Heart right ventricle (tissue), 16 donors: Measurements from ENCODE around the gene TXLNB. TPM values are rescaled to one million over a fixed set of nuclear protein-coding genes. Genes with fewer than 3 reads are reported as not detected.
A peak's percentile ranks its signal among the peaks of the same experiment; 100 is the strongest.

Experiments used
- ATAC-seq, 8 donors: fragments of 200-7000 bp; cut with Tn5 transposase; one replicate each; pipeline ENCODE4 v1.9.1; 2020; ENCODE audit warnings: mild to moderate bottlenecking in 8 of 8, moderate library complexity in 8 of 8, moderate number of reproducible peaks in 1 of 8
- DNase-seq, 2 donors: peaks; one replicate each; pipeline ENCODE4 v3.0.0-alpha.2; 2020
- H3K27ac ChIP-seq, 10 donors: fragments of 200-600 bp; sonication (generic) in 2 of 10; one replicate each; pipeline versions ENCODE4 v1.5.0 to v1.8.0; 2020 to 2022; ENCODE audit warnings: mild to moderate bottlenecking in 3 of 10
- H3K27me3 ChIP-seq, 7 donors: fragments of 200-600 bp; one replicate each; pipeline ENCODE4 v1.8.0; 2021 to 2022; ENCODE audit warnings: mild to moderate bottlenecking in 2 of 7
- H3K36me3 ChIP-seq, 9 donors: fragments of 200-600 bp; sonication (generic) in 1 of 9; one replicate each; pipeline versions ENCODE4 v1.5.0 to v1.8.0; 2020 to 2022; ENCODE audit warnings: mild to moderate bottlenecking in 2 of 9
- H3K4me1 ChIP-seq, 9 donors: fragments of 200-600 bp; sonication (generic) in 1 of 9; one replicate each; pipeline versions ENCODE4 v1.5.0 to v1.8.0; 2020 to 2022; ENCODE audit warnings: mild to moderate bottlenecking in 4 of 9
- H3K4me3 ChIP-seq, 10 donors: fragments of 200-600 bp; sonication (generic) in 2 of 10; one replicate each; pipeline versions ENCODE4 v1.5.0 to v1.8.0; 2020 to 2022; ENCODE audit warnings: mild to moderate bottlenecking in 7 of 10, moderate library complexity in 2 of 10
- H3K9me3 ChIP-seq, 11 donors: fragments of 200-600 bp in 10 of 11; sonication (generic) in 2 of 11; one replicate each; pipeline versions ENCODE4 v1.5.0 to v1.8.0; 2013 to 2022; ENCODE audit warnings: mild to moderate bottlenecking in 2 of 11, control low read depth in 1 of 11, moderate library complexity in 1 of 11
- CTCF ChIP-seq, 9 donors: fragments of 200-600 bp; sonication (generic) in 2 of 9; IDR thresholded peaks; one replicate each; pipeline versions ENCODE4 v1.5.0 to v1.8.0; 2021 to 2022; ENCODE audit warnings: antibody characterized with exemption in 9 of 9, mild to moderate bottlenecking in 5 of 9, moderate library complexity in 1 of 9
- WGBS, 2 donors: extraction: QIAGEN DNeasy Blood & Tissue Kit; methylation state at CpG; one replicate each; pipeline ENCODE4 v1.1.7; 2013; ENCODE audit warnings: inconsistent platforms in 1 of 2; 5-methylcytosine and 5-hydroxymethylcytosine counted together
- intact Hi-C, 10 donors: fragments of 100-400 bp; cut with DNase I; formaldehyde crosslinking; loops; one replicate each; pipeline versions ENCODE4 v1.11.1 to v1.14.2; 2022
- long read RNA-seq, 3 donors: library from polyadenylated mRNA; unstranded; transcript quantifications; one replicate each; pipeline ENCODE4 v2.0.0, GENCODE V29; 2020 to 2021
- polyA plus RNA-seq, 2 donors: library from polyadenylated mRNA; stranded (reverse); fragments of 200-250 nt; gene quantifications; one replicate each; pipeline ENCODE4 v1.2.3, GENCODE V29; 2013
- total RNA-seq, 10 donors: library from RNA; stranded (reverse); fragmentation: NEBNext Ultra II Directional in 3 of 10; extraction: Animal tissue kit (Norgen Biotek cat#: 25700) in 3 of 10; gene quantifications; one replicate each; pipeline versions ENCODE4 v1.2.1 to v1.2.4, GENCODE V29; 2021 to 2023
- donor health status: Arrhythmogenic right ventricular cardiomyopathy.
- donor health status: ischemic (EF 13 %, LVEDD 7.1; RV severe dilation, severe dysfunction).
- donor health status: healthy with polysubstance abuse.
- donor health status: DM: no; HTN: yes; CAD: no.
- donor health status: DM: no; HTN: no; CAD: no.
- donor health status: ischemic (EF 25% LVEDD 6.9; RV normal size, moderate dysfunction).
- donor health status: ischemic (EF 25% LVEDD 5.7; RV mildly dilated, moderate dysfunction).
- donor health status: healthy.
- donor health status: DM: yes; HTN: yes; CAD: no.
- donor health status: Ischemic cardiomyopathy.
- donor health status: ischemic (EF 35%, LVEDD 5.7; RV mildly dilated, moderate dysfunction).
- donor health status: nonischemic (EF 11% LVEDD 7.7; RV severe dilation, severe dysfunction).
- donor health status: DM: yes; HTN: yes; CAD: no.
- donor health status: PGD.
- donor health status: ischemic (EF 29% LVEDD 5.4; RV normal size, mild dysfunction).
- donor health status: nonischemic (EF 23%, LVEDD 6.1; RV moderate dilation, normal function).

The TXLNB gene
- total RNA-seq (100 to 1,000 TPM in 9 of 10 donors, 10 to 100 TPM in 1; 93.3 to 156 (median 140) TPM), polyA plus RNA-seq (10 to 100 TPM in 1 of 2 donors, 1 to 10 TPM in 1; 6.2 to 35.0 TPM)
- long read RNA-seq, donor 1, full-length matches to known transcripts = 20 of 105 reads
- long read RNA-seq, donor 1, partial matches to known transcripts = 78 of 105 reads
- long read RNA-seq, donor 1, other reads (novel, unspliced or antisense) = 7 of 105 reads
- long read RNA-seq, donor 2, full-length matches to known transcripts = 48 of 185 reads
- long read RNA-seq, donor 2, partial matches to known transcripts = 134 of 185 reads
- long read RNA-seq, donor 2, other reads (novel, unspliced or antisense) = 3 of 185 reads
- long read RNA-seq, donor 3, full-length matches to known transcripts = 32 of 318 reads
- long read RNA-seq, donor 3, partial matches to known transcripts = 280 of 318 reads
- long read RNA-seq, donor 3, other reads (novel, unspliced or antisense) = 6 of 318 reads

- peak; percentile 72 to 88 (median 84) for ATAC-seq
- peaks cover 0 to 3% (median 0%) of the 10 kb centered on the region in 11 donors for H3K9me3 ChIP-seq
Observed at GRCh38 chr6:139291813-139292619, at the start of gene TXLNB. Gene TXLNB (minus strand): TSS chr6:139291998. CDS start chr6:139288899, 3,099 bp downstream.

GRCh38 chr6:139341060-139341459 lies 49.3 kb upstream of the TXLNB start:
- intact Hi-C loops = no loop called here
- no peaks in the 10 kb centered on the region for H3K27me3 ChIP-seq
- ATAC-seq = no peak
- no peak for TF ChIP-seq CTCF (IDR thresholded peaks at IDR 0.05)
- DNase-seq = no peak
- H3K36me3 ChIP-seq = no peaks in the 10 kb centered on the region
- 86 to 96% methylated on average over 2 of the region's 2 CpGs for WGBS, 2 donors
- no peak overlapping the region for H3K4me3 ChIP-seq
- peaks cover 0 to 7% (median 0%) of the 10 kb centered on the region in 11 donors for H3K9me3 ChIP-seq
- peaks cover 0 to 49% (median 8%) of the 10 kb centered on the region in 9 donors for H3K4me1 ChIP-seq
- no peak overlapping the region for H3K27ac ChIP-seq

More at GRCh38 chr6:139291813-139292619, at the start of gene TXLNB:
- intact Hi-C loops = loop anchor here in 3 of 10 donors (5.0 to 10.0 kb wide), 3 partner anchors 35 to 63 kb away; no protein-coding TSS in a partner anchor
- Histone ChIP-seq H3K36me3 (no peaks in the 10 kb centered on the region), H3K27me3 (no peaks in the 10 kb centered on the region), H3K27ac (peak within 1 kb of the TSS; percentile 81 to 94 (median 90)), H3K4me1 (peaks cover 4 to 68% (median 39%) of the 10 kb centered on the region in 9 donors), H3K4me3 (peak within 1 kb of the TSS in 9 of 10 donors; percentile 21 to 57 (median 44))
- TF ChIP-seq CTCF (IDR thresholded peaks at IDR 0.05) = peak in 1 of 9 donors; percentile 8
- 3 to 9% methylated on average over 13 of the region's 13 CpGs for WGBS, 2 donors
- peak; percentile 82 to 83 for DNase-seq

- Histone ChIP-seq H3K36me3 (no peaks in the 10 kb centered on the region), H3K9me3 (peaks cover 0 to 7% (median 0%) of the 10 kb centered on the region in 11 donors), H3K4me3 (no peak overlapping the region), H3K4me1 (peaks cover 0 to 68% (median 8%) of the 10 kb centered on the region in 9 donors), H3K27me3 (no peaks in the 10 kb centered on the region), H3K27ac (peak overlapping the region in 7 of 10 donors; percentile 7 to 88 (median 49))
- ATAC-seq (peak in 7 of 8 donors; percentile 44 to 87 (median 74)), DNase-seq (no peak)
- intact Hi-C loops = loop anchor here in 1 of 10 donors (10.0 kb wide), 1 partner anchor 104 kb away; no protein-coding TSS in a partner anchor
- no peak for TF ChIP-seq CTCF (IDR thresholded peaks at IDR 0.05)
- 82 to 88% methylated on average over 9 of the region's 9 CpGs for WGBS, 2 donors
Observed at GRCh38 chr6:139338795-139339194, 47.0 kb upstream of the TXLNB start.

DNA sequence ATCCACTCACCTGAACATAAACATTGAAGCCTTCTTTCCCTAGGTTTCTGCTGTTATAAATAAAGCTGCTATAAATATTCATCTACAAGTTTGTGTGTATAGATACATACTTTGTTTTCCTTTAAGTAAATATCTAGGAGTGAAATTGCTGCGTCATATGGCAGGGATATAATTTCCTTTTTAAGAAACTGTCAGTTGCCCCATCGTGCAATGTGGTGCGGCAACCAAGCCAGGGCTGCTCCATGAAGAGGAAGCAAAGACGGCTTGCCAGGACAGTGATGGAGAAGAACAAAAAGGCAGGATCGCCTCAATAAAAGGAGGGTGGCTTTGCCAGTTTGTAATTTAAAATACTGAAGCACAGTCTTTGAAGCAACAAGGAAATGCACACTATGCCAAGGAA lies 46.0 kb upstream of the TXLNB start:
- intact Hi-C loops = loop anchor here in 1 of 10 donors (10.0 kb wide), 1 partner anchor 103 kb away; no protein-coding TSS in a partner anchor
- no peak for DNase-seq
- peaks cover 0 to 4% (median 0%) of the 10 kb centered on the region in 11 donors for H3K9me3 ChIP-seq
- peak in 2 of 8 donors; percentile 29 to 34 for ATAC-seq
- H3K36me3 ChIP-seq = no peaks in the 10 kb centered on the region
- 76 to 91% methylated on average over 5 of the region's 5 CpGs for WGBS, 2 donors
- no peak overlapping the region for H3K4me3 ChIP-seq
- peak overlapping the region in 2 of 10 donors; percentile 65 to 88 for H3K27ac ChIP-seq
- H3K4me1 ChIP-seq = peaks cover 0 to 59% (median 8%) of the 10 kb centered on the region in 9 donors
- TF ChIP-seq CTCF (IDR thresholded peaks at IDR 0.05) = no peak
- no peaks in the 10 kb centered on the region for H3K27me3 ChIP-seq
